Lung (tissue), 12 donors: ENCODE results near the gene UBR4. TPM values are rescaled to one million over a fixed set of nuclear protein-coding genes. Genes with fewer than 3 reads are reported as not detected.

Experiments used
- ATAC-seq: fragments of 200-7000 bp; cut with Tn5 transposase; one replicate; pipeline ENCODE4 v1.9.1; 2020; ENCODE audit warnings: moderate number of reproducible peaks; ENCODE audit not compliant: insufficient read depth, low FRiP score
- DNase-seq, 3 donors: peaks; one replicate each; pipeline ENCODE4 v3.0.0-alpha.2; 2013 to 2017
- H3K27ac ChIP-seq, 2 donors: one replicate each; pipeline ENCODE4 v1.5.1; 2013; ENCODE audit warnings: mild to moderate bottlenecking in 2 of 2, moderate library complexity in 2 of 2, control low read depth in 1 of 2, inconsistent platforms in 1 of 2, low read depth in 1 of 2, low read length in 1 of 2
- H3K27me3 ChIP-seq, 3 donors: one replicate each; pipeline ENCODE4 v1.5.1; 2013; ENCODE audit warnings: low read length in 2 of 3; ENCODE audit not compliant: control insufficient read depth in 3 of 3, insufficient read depth in 3 of 3
- H3K36me3 ChIP-seq, 4 donors: one replicate each; pipeline ENCODE4 v1.5.1; 2013; ENCODE audit warnings: low read length in 4 of 4, mild to moderate bottlenecking in 1 of 4, moderate library complexity in 1 of 4; ENCODE audit not compliant: control insufficient read depth in 4 of 4, insufficient read depth in 4 of 4
- H3K4me1 ChIP-seq, 5 donors: one replicate each; pipeline ENCODE4 v1.5.1; 2013; ENCODE audit warnings: low read length in 5 of 5, mild to moderate bottlenecking in 2 of 5, moderate library complexity in 1 of 5; ENCODE audit not compliant: control insufficient read depth in 5 of 5, insufficient read depth in 5 of 5
- H3K4me3 ChIP-seq: one replicate; pipeline ENCODE4 v1.5.1; 2013; ENCODE audit warnings: mild to moderate bottlenecking, control low read depth, moderate library complexity
- H3K9ac ChIP-seq, 2 donors: one replicate each; pipeline ENCODE4 v1.5.1; 2013; ENCODE audit warnings: low read length in 2 of 2, control low read depth in 1 of 2; ENCODE audit not compliant: insufficient read depth in 1 of 2
- H3K9me3 ChIP-seq, 4 donors: one replicate each; pipeline ENCODE4 v1.5.1; 2013; ENCODE audit warnings: low read length in 3 of 4, mild to moderate bottlenecking in 1 of 4, moderate library complexity in 1 of 4; ENCODE audit not compliant: control insufficient read depth in 4 of 4, insufficient read depth in 3 of 4
- WGBS, 2 donors: extraction: QIAGEN DNeasy Blood & Tissue Kit; methylation state at CpG; one replicate each; pipeline ENCODE4 v1.1.7; 2013; 5-methylcytosine and 5-hydroxymethylcytosine counted together
- polyA plus RNA-seq, 2 donors: library from polyadenylated mRNA; stranded (reverse); fragments of 200-250 nt; gene quantifications; one replicate each; pipeline ENCODE4 v1.2.1, GENCODE V29; 2013
- total RNA-seq, 2 donors: library from RNA; depleted of rRNA in 1 of 2; stranded (reverse); fragments of >200 nt in 1 of 2; gene quantifications; one replicate each; pipeline ENCODE4 v1.2.1, GENCODE V29; 2014 to 2021
- TF ChIP-seq, protein P1 (sequence below): IDR thresholded peaks from 2 replicates; pipeline ENCODE4 v1.5.1; 2012; ENCODE audit warnings: mild to moderate bottlenecking; ENCODE audit errors: control extremely low read depth, extremely low read depth
- donor health status: control.
- donor health status: control.
- donor health status: Bipolar disorder and iron deficiency.
- donor health status: healthy.
- donor health status: DM: yes; HTN: yes; CAD: no.

The UBR4 gene
- total and polyA plus RNA-seq, 4 donors: 90.8 to 128 (median 113) TPM

DNA sequence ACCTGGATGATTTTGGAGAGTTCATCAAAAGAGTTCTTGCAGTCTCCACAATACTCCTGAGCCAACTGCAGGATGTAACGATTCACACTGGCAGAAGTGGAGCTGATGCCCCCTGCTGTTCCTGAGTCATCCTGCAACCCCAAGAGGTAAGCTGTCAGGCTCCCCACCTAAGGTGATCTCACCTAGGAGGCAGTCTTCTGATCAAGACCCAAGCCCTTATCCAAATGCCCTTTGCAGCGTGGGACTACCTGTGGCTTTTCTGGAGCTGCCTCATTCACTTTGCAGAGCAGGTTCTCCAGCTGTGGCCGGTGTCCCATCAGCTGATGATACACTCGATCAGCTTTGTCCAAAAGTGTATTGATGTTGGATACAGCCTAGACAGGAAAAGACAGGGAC is 96.4 kb downstream of the UBR4 start:
- no peaks in the 10 kb centered on the region for H3K9me3 ChIP-seq
- no peak overlapping the region for H3K9ac ChIP-seq
- no peaks in the 10 kb centered on the region for H3K27me3 ChIP-seq
- H3K4me3 ChIP-seq: no peak overlapping the region
- peaks cover 56 to 76% (median 70%) of the 10 kb centered on the region in 4 donors for H3K36me3 ChIP-seq
- WGBS, 2 donors: 77 to 78% methylated on average over 4 of the region's 4 CpGs
- no peak overlapping the region for H3K27ac ChIP-seq
- TF ChIP-seq, protein P1, sequence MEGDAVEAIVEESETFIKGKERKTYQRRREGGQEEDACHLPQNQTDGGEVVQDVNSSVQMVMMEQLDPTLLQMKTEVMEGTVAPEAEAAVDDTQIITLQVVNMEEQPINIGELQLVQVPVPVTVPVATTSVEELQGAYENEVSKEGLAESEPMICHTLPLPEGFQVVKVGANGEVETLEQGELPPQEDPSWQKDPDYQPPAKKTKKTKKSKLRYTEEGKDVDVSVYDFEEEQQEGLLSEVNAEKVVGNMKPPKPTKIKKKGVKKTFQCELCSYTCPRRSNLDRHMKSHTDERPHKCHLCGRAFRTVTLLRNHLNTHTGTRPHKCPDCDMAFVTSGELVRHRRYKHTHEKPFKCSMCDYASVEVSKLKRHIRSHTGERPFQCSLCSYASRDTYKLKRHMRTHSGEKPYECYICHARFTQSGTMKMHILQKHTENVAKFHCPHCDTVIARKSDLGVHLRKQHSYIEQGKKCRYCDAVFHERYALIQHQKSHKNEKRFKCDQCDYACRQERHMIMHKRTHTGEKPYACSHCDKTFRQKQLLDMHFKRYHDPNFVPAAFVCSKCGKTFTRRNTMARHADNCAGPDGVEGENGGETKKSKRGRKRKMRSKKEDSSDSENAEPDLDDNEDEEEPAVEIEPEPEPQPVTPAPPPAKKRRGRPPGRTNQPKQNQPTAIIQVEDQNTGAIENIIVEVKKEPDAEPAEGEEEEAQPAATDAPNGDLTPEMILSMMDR: no peak
- peak; percentile 36 to 53 (median 42) for DNase-seq
- ATAC-seq: no peak
- no peaks in the 10 kb centered on the region for H3K4me1 ChIP-seq

DNA sequence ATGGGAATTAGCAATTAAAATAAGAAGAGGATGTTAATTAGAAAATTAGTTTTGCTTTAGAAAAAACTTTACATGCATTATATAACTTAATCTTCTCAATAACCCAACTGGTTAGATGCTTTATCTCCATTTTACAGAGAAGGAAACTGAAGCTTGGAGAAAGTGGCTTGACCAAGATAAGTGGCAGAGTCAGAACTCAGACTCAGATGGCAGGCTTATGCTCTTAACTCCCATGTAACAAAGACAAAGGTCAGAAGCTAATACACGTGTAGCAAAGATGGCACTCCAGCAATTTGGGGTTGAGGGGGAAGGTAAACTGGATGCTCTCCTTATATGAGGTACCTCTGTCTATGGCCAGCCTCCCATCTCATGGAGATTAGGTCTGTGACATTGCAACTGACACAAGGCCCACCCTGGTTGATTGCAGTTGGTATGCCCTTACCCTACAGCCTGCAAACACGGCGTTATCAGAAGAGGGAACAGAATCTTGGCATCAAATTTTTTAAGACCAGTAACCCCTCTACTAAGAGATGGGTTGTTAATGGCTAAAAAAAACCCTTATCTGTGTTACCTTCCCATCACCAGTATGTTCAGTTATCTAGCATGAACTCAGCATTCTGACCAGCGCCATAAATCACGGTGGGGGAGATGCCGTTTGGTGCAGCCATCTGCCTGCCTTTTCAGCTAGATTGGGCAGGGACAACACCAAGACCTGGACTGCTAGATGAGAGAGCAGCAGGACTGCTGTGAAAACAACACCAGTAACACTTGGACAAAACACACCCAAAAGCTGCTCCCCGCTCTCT is 97.0 kb downstream of the UBR4 start:
- H3K9me3 ChIP-seq: no peaks in the 10 kb centered on the region
- no peak overlapping the region for H3K27ac ChIP-seq
- H3K36me3 ChIP-seq: peaks cover 54 to 77% (median 67%) of the 10 kb centered on the region in 4 donors
- no peaks in the 10 kb centered on the region for H3K4me1 ChIP-seq
- H3K4me3 ChIP-seq: no peak overlapping the region
- H3K27me3 ChIP-seq: no peaks in the 10 kb centered on the region
- no peak for ATAC-seq
- no peak for DNase-seq
- whole genome bisulfite sequencing, 2 donors: 89 to 90% methylated on average over 7 of the region's 7 CpGs
- TF ChIP-seq, protein P1: no peak
- H3K9ac ChIP-seq: no peak overlapping the region

DNA sequence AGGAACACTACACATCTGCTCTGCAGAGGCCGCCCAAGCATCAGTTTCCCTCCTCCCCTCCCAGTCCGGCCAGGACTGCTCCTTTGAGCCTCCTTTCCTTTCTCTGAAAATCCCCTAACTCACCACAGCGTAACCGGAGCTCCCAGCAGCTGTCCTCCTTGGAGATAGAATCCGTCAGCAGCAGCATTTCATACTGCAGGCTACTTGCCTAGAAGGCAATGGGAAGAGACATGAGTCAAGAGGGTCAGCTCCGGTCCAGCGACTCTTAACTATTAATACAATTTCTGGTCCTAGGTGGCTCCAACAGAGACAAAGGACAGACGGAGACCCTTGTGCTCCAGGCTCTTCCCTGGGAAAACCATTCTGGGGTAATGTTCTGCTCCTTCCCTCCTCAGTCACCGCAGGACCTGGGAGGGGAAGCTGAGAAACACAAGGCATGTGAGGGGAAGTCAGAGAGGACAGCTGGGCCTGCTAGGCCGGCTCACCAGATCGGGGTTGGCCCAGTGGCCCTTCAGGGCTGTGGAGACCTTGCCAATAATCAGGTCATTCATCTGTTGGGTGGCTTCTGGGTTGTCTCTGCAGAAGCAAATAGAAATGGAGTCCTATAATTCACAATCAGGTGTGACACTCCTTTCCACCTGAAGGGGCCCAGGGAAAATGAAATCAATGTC is 99.7 kb downstream of the UBR4 start:
- 95 to 97% methylated on average over 11 of the region's 11 CpGs for WGBS, 2 donors
- TF ChIP-seq, protein P1: no peak
- no peaks in the 10 kb centered on the region for H3K9me3 ChIP-seq
- H3K36me3 ChIP-seq: peaks cover 52 to 78% (median 64%) of the 10 kb centered on the region in 4 donors
- DNase-seq (no peak), ATAC-seq (no peak)
- H3K4me1 ChIP-seq: no peaks in the 10 kb centered on the region
- H3K4me3 ChIP-seq: no peak overlapping the region
- H3K27ac ChIP-seq: no peak overlapping the region
- H3K9ac ChIP-seq: no peak overlapping the region
- no peaks in the 10 kb centered on the region for H3K27me3 ChIP-seq
